ENCODE measurements around the gene NDRG2. TPM values are rescaled to one million over a fixed set of nuclear protein-coding genes. Genes with fewer than 3 reads are reported as not detected.
A peak's percentile ranks its signal among the peaks of the same experiment; 100 is the strongest.

Gene NDRG2
- total RNA-seq, 2 donors from 2014 or later: 136 to 171 TPM

- peak overlapping the region in 1 of 2 donors; percentile 27 for H3K9ac ChIP-seq (ENCODE audit: low read depth in 2 of 2, low read length in 2 of 2)
- H3K27me3 ChIP-seq: no peaks in the 10 kb centered on the region
- no peaks in the 10 kb centered on the region for H3K9me3 ChIP-seq
- no peak overlapping the region for H3K4me3 ChIP-seq
- DNase-seq: no peak
- intact Hi-C loops (cut with DNase I): no loop called here
- H3K4me1 ChIP-seq: peaks cover 8% of the 10 kb centered on the region
- no peaks in the 10 kb centered on the region for H3K36me3 ChIP-seq
- peak overlapping the region; percentile 81 for H3K27ac ChIP-seq
- no peak for TF ChIP-seq CTCF (IDR thresholded peaks at IDR 0.05)
Observed at GRCh38 chr14:21058903-21059302, 34.0 kb upstream of the NDRG2 start.

GRCh38 chr14:21057803-21058675 lies 33.2 kb upstream of the NDRG2 start, which contains the start of gene RNASE8:
TSS of gene RNASE8 (plus strand) at chr14:21057822. CDS start at chr14:21057893, 71 bp downstream.
- H3K27ac ChIP-seq: peak within 1 kb of the TSS; percentile 88
- H3K27me3 ChIP-seq: no peaks in the 10 kb centered on the region
- intact Hi-C loops (cut with DNase I): no loop called here
- no peaks in the 10 kb centered on the region for H3K9me3 ChIP-seq
- no peak for TF ChIP-seq CTCF (IDR thresholded peaks at IDR 0.05)
- DNase-seq: peak; percentile 36
- no peaks in the 10 kb centered on the region for H3K36me3 ChIP-seq
- H3K9ac ChIP-seq (ENCODE audit: low read depth in 2 of 2, low read length in 2 of 2): peak within 1 kb of the TSS; percentile 17 to 44
- no peak within 1 kb of the TSS for H3K4me3 ChIP-seq
- peaks cover 8% of the 10 kb centered on the region for H3K4me1 ChIP-seq

GRCh38 chr14:21056520-21057163 lies 31.8 kb upstream of the NDRG2 start:
- Histone ChIP-seq H3K36me3 (no peaks in the 10 kb centered on the region), H3K4me3 (no peak overlapping the region), H3K4me1 (peaks cover 8% of the 10 kb centered on the region), H3K9ac (ENCODE audit: low read depth in 2 of 2, low read length in 2 of 2) (peak overlapping the region; percentile 17 to 44), H3K9me3 (no peaks in the 10 kb centered on the region), H3K27ac (peak overlapping the region; percentile 88), H3K27me3 (no peaks in the 10 kb centered on the region)
- no peak for TF ChIP-seq CTCF (IDR thresholded peaks at IDR 0.05)
- peak; percentile 90 for DNase-seq
- intact Hi-C loops (cut with DNase I): no loop called here

- no peaks in the 10 kb centered on the region for H3K27me3 ChIP-seq
- H3K4me1 ChIP-seq: peaks cover 8% of the 10 kb centered on the region
- H3K36me3 ChIP-seq: no peaks in the 10 kb centered on the region
- intact Hi-C loops (cut with DNase I): no loop called here
- H3K9me3 ChIP-seq: no peaks in the 10 kb centered on the region
- H3K4me3 ChIP-seq: no peak overlapping the region
- no peak for TF ChIP-seq CTCF (IDR thresholded peaks at IDR 0.05)
- DNase-seq: peak; percentile 80
- H3K9ac ChIP-seq (ENCODE audit: low read depth in 2 of 2, low read length in 2 of 2): peak overlapping the region; percentile 19 to 44
- peak overlapping the region; percentile 88 for H3K27ac ChIP-seq
Observed at GRCh38 chr14:21055432-21056117, 30.7 kb upstream of the NDRG2 start.

- no peaks in the 10 kb centered on the region for H3K36me3 ChIP-seq
- H3K9me3 ChIP-seq: no peaks in the 10 kb centered on the region
- H3K27me3 ChIP-seq: no peaks in the 10 kb centered on the region
- no peak overlapping the region for H3K4me3 ChIP-seq
- no peak for TF ChIP-seq CTCF (IDR thresholded peaks at IDR 0.05)
- H3K9ac ChIP-seq (ENCODE audit: low read depth in 2 of 2, low read length in 2 of 2): peak overlapping the region in 1 of 2 donors; percentile 23
- DNase-seq: no peak
- H3K27ac ChIP-seq: peak overlapping the region; percentile 88
- peaks cover 8% of the 10 kb centered on the region for H3K4me1 ChIP-seq
- intact Hi-C loops (cut with DNase I): no loop called here
Observed at GRCh38 chr14:21054768-21055145, 29.9 kb upstream of the NDRG2 start.
